GM12891 (cell line): ENCODE data around the gene MKLN1.
A peak's percentile ranks its signal among the peaks of the same experiment; 100 is the strongest.
"Not testable (repeated sequence)": the region's sequence is repeated elsewhere in the genome, so short reads cannot be mapped to it uniquely, and the experiment has no call there.

ENCODE experiments used
- DNase-seq: peaks from one replicate; pipeline ENCODE4 v3.0.0; 2011; ENCODE audit warnings: low spot score; ENCODE audit not compliant: insufficient read length
- FAIRE-seq: peaks from 2 replicates; lab custom pipeline; 2011; peaks lifted over from hg19 to GRCh38; lab: Jason Lieb, UNC
- PAX5 ChIP-seq: IDR thresholded peaks from 2 replicates; pipeline ENCODE4 v1.6.1; 2011; ENCODE audit warnings: low read length, moderate library complexity, mild to moderate bottlenecking; ENCODE audit not compliant: insufficient read depth, severe bottlenecking
- POLR2A ChIP-seq: IDR thresholded peaks from 2 replicates; pipeline ENCODE4 v1.6.1; 2011; ENCODE audit warnings: low read depth, low read length, control low read depth
- POLR2AphosphoS5 ChIP-seq: IDR thresholded peaks from 2 replicates; pipeline ENCODE4 v1.6.1; 2011; ENCODE audit warnings: low read depth, low read length, control low read depth
- POU2F2 ChIP-seq: IDR thresholded peaks from 2 replicates; pipeline ENCODE4 v1.6.1; 2011; ENCODE audit warnings: low read depth, mild to moderate bottlenecking, control low read depth, low read length, moderate library complexity
- SPI1 ChIP-seq: IDR thresholded peaks from 2 replicates; pipeline ENCODE4 v1.6.1; 2011; ENCODE audit warnings: low read depth, low read length, control low read depth
- TAF1 ChIP-seq: IDR thresholded peaks from 2 replicates; pipeline ENCODE4 v1.6.1; 2011; ENCODE audit warnings: low read depth, low read length, control low read depth

Gene MKLN1

GRCh38 chr7:131501422-131501821 is 173.7 kb downstream of the MKLN1 start:
- FAIRE-seq (peak; percentile 88), DNase-seq (no peak)

GRCh38 chr7:131501930-131502685 is 174.4 kb downstream of the MKLN1 start:
- DNase-seq (no peak), FAIRE-seq (no peak)
- TF ChIP-seq POU2F2 = no peak
- TF ChIP-seq POLR2A = no peak

More at GRCh38 chr7:131501422-131501821, 173.7 kb downstream of the MKLN1 start:
- TF ChIP-seq POLR2A = no peak
- TF ChIP-seq SPI1 = no peak

DNA sequence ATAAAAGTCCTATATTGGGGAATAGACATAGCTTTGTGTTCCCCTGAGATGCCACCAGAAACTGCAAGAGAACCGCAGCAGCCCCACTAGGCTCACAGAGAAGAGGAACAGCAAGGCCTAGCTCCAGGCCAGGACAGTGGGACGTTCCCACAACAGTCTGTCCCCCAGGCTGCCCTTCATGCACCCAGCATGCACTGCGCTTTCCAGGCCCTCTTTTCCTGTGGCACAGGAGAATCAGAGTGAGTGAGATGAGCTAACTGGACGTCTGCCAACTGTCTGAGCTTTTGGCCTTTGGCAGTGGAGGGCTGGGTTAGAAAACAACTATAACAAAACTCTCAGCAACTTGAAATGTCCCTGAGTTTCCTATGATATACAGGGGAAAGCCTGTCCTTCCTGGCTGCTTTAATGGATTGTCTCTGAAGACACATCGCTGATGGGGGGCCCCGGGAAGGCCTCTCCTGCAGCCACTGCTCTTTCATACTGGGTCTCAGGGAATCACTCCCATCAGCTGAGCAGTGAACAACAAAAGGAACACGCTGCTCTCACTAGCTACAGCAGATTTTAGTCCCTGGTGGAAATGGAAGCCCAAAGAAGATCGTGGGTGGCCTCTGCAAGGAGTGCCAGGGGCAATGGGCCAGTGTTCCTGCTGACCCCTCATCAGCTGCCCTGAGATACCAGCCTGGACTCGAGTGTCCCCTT is 175.3 kb downstream of the MKLN1 start:
- DNase-seq = no peak
- FAIRE-seq = no peak

DNA sequence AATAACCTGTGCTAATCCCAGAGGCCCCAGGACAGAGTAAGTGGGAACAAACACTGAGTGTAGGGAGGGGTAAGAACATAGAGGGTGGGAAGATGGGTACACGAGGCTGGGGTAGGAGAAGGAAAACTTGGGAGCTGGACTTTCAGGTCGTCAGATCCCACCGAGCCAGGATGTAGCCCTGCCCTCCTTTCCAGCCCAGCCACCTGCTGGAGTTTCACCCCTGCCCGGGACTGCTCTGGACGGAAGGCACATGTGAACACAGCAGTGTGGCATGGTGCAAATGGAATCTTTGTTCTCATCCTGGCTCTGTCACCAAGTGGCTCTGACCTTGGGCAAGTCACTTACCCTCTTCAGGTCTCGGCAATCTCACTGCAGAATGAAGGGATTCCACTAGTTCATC is 176.0 kb downstream of the MKLN1 start:
- TF ChIP-seq SPI1 = no peak
- TF ChIP-seq PAX5 = no peak
- no peak for TF ChIP-seq POU2F2
- TF ChIP-seq POLR2AphosphoS5 = no peak
- TF ChIP-seq TAF1 = no peak
- TF ChIP-seq POLR2A = no peak
- DNase-seq = no peak
- FAIRE-seq = no peak

More for the DNA sequence above, 175.3 kb downstream of the MKLN1 start:
- no peak for TF ChIP-seq TAF1
- no peak for TF ChIP-seq POU2F2
- TF ChIP-seq PAX5 = no peak
- no peak for TF ChIP-seq POLR2A
- no peak for TF ChIP-seq SPI1
- no peak; the same call in 1 of the 2 replicates for TF ChIP-seq POLR2AphosphoS5

DNA sequence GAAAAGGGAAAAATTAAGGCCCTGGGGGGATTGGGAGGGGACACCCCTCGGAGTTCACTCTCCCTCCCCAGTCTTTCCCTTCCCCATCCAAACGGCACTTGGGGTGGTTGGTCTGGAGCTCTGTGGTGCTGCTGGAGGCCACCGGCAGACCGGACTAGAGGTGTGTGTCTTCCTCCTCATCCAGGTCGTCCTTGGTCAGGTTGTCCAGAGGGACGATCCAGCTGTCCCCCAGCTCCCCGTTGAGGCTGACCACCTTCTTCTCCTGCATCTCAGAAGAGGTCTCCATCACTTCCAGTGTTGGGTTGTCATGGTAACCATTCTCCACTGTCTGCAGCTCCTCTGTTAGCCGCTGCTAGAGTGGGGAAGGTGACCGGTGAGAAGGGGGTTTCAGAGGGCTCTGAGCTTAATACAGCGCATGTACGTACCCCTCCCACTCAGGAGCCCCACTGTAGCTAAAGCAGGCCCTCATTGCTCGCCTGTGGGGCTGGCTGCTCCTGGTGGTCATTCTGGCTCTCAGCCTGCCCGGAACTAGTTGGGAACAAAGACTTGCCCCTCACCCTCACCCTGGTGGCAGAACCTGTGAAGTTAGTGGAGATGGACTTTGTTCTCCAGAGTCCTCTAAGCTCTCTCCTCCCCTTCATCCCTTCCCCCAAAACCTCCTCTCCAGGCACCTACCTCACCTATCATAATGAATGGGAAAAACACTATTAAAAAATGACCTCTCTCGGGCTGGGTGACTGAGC is 176.7 kb downstream of the MKLN1 start:
- DNase-seq = no peak
- no peak for FAIRE-seq
- TF ChIP-seq PAX5 = no peak
- no peak for TF ChIP-seq POLR2A
- no peak for TF ChIP-seq SPI1
- no peak for TF ChIP-seq TAF1

GRCh38 chr7:131505037-131505620 is 177.5 kb downstream of the MKLN1 start:
- DNase-seq, FAIRE-seq: not testable (repeated sequence)

DNA sequence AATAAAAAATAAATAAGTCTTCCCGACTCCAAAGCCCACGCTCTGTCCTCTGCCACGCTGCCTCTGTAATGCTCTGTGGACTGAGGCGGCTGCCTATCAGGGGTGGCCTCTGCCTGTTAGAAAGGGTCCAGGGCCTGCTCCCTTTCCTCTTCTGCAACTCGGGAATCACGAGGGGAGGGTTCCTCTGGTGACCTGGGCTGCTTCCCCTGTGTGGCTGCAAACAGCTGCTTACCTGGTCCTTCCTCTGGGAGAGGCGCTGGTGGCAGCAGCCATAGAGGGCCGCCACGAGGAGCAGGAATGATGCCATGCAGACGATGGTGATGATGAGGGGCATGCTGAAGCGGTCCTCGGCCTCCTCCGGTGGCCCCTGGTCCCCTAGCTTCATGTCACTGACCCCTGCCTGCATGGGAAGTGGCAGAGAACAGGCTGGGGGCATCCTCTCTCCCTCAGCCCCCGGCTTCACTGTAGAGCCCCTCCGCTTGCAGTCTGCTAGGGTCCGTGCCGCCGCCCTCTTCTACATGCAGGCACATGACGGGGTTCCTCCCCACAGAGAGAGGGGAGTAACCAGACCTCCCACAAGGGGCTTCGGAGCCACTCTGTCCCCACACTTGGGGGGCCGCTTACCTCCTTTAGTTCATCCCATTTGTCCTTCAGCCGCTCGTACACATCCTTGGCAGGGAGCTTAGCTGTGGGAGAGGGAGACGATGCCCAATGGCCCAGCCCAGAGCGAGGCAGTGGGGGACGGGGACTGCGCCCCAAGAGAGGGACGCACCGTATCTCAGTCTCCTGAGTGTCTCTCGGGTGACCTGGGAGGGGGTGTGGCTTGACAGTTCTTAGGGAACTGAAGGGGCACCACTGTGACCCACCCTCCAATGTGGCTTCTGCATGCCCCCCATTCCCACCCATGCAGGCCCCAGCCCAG is 178.2 kb downstream of the MKLN1 start:
- TF ChIP-seq PAX5 (no peak), POLR2AphosphoS5 (no peak), TAF1 (no peak)
- no peak for FAIRE-seq

DNA sequence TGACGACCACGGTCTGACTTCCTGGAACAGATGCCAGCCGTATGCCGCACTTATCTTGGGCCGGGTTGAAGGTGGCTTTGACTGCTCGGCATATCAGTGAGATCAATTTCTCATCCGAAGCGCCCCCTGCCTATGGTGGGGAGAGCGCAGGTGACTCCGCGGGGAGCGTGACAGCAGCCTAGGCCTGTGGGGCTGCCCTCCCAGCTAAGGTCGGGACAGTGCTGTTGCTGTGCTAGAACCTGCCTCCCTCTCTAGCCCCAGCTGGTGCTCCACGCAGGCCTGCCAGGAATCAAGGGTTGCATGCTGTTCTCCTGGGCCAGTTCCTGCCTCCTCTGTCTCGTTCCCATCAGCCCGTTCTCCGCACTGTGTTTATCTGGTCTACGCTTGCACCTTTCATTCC is 178.9 kb downstream of the MKLN1 start:
- FAIRE-seq = no peak
- no peak for DNase-seq
- no peak for TF ChIP-seq POU2F2
- TF ChIP-seq PAX5 = no peak
- no peak for TF ChIP-seq POLR2AphosphoS5
- TF ChIP-seq SPI1 = no peak
- no peak for TF ChIP-seq TAF1
- TF ChIP-seq POLR2A = no peak

More for the DNA sequence above, 178.2 kb downstream of the MKLN1 start:
- no peak for DNase-seq

DNA sequence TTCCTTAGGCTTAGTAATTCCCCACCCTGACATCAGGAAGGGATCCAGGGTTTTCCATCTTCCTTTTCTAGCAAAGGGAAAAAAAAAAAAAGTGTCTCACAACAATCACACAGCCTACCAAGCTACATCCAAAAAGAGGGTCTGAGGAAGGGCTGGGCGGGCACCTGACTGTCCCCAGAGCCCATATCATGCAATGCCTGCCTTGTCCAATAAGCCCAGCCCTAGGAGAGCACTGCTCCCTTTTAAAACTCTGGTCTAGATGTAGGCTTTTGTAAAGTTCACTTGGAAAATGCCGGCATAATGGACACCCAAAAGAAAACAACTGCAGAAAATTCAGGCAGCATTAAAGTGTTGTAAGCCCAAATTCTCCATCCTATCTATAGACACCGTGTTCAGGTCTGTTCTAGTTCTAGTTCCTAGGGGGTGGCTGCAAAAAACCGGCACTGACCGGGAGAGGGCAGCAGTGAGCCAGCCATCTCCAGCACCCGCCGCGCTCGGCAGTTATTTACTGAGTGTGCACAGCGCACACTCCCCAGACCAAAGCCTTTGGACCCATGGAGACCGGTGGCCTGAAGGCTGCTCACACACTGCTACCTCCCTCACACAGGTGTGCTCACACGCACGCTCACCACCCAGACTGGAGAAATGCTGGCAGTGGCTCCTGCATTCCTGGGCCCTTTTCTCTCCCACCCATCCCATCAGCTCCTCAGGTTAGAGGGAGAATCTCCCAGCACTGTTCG is 180.1 kb downstream of the MKLN1 start:
- TF ChIP-seq POLR2A (no peak), POU2F2 (0 out of 2 replicates have a peak, but pooled peaks have one; percentile 40), SPI1 (no peak), POLR2AphosphoS5 (no peak)
- DNase-seq (peak; percentile 45), FAIRE-seq (peak; percentile 85)
